ENCODE data around the gene GPR108. TPM values are rescaled to one million over a fixed set of nuclear protein-coding genes. Genes with fewer than 3 reads are reported as not detected.

The GPR108 gene
- polyA plus RNA-seq, 1 donor, result 56.4 TPM

DNA sequence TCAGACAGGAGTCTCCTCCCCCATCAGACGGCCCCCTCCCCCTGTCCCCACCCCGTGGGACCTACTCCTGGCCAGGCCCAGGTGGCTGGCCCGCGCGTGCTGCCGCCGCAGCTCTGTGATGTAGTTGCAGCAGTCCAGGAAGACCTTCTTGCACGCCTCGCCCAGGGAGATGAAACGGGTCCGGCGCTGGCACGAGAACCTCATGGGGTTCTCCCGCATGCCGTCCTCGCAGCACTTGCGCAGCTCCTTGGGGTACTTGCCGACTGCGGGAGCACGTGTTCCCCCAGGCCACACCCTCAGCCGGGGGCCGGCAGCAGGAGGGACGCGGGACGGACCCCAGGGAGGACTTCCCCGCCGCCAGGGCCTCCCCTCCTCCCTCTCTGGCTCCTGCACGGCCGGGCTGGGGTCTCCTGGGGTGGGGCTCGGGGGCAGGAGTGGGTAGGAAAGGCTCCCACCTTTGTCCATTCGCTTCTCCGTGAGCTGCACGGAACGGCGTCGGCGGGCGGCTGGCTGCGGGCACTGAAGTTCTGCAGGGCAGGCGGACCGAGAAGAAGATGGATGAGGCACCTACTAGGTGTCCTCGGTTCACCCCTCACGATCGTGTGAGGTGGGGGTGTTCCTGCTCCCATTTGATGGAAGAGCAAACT, 30.2 kb downstream of the GPR108 start:
- Histone ChIP-seq H3K9me3 (ENCODE audit: control insufficient read depth, low read depth, low read length) (no peaks in the 10 kb centered on the region), H3K27ac (ENCODE audit: low read length) (no peak overlapping the region), H3K4me3 (ENCODE audit: low read length) (no peak overlapping the region), H3K36me3 (ENCODE audit: control insufficient read depth, insufficient read depth, low read length) (no peaks in the 10 kb centered on the region), H3K4me1 (ENCODE audit: control insufficient read depth, insufficient read depth, low read length) (no peaks in the 10 kb centered on the region), H3K27me3 (ENCODE audit: control insufficient read depth, insufficient read depth, low read length) (peaks cover 25% of the 10 kb centered on the region)
- DNase-seq, result no peak
- WGBS (ENCODE audit: insufficient coverage, low lambda C conversion rate), result no CpG with 5 or more reads among the region's 44 CpGs

- no peaks in the 10 kb centered on the region for H3K9me3 ChIP-seq (ENCODE audit: control insufficient read depth, low read depth, low read length)
- no peak for DNase-seq
- no peak overlapping the region for H3K27ac ChIP-seq (ENCODE audit: low read length)
- no peaks in the 10 kb centered on the region for H3K36me3 ChIP-seq (ENCODE audit: control insufficient read depth, insufficient read depth, low read length)
- WGBS (ENCODE audit: insufficient coverage, low lambda C conversion rate), result no CpG with 5 or more reads among the region's 3 CpGs
- H3K4me1 ChIP-seq (ENCODE audit: control insufficient read depth, insufficient read depth, low read length), result no peaks in the 10 kb centered on the region
- H3K27me3 ChIP-seq (ENCODE audit: control insufficient read depth, insufficient read depth, low read length), result peaks cover 23% of the 10 kb centered on the region
- no peak overlapping the region for H3K4me3 ChIP-seq (ENCODE audit: low read length)
These were observed 30.8 kb downstream of the GPR108 start for GRCh38 chr19:6706633-6706958.

DNA sequence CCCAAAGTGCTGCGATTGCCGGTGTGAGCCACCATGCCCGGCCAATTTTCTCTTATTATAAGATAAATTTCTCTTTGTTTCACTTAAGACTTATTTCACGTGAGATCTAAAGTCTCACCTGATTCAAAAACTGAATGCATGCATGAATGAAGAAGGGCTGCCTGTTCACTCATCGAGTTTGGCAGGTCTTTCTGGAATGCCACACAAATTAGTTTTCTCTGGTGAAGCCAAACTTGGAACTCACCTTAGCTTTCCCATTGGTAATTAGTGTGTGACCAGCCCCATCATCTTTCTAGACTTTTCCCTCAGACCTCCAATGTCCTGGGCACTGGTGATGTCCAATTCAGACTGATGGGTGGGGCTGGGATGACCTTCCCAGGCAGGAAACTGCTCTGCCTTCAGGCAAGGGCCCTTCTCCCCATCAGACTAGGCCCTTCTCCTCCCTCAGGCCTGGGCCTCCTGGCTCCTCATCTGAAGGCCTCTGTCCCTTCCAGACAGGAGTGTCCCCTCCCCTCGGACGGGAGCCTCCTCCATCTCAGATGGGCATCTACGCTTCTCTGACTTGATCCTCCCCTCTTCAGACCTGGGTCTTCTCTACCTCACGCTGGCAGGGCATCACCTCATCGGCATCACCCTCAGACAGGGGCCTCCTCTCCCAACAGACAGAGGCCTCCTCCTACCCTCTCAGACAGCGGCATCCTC, 31.3 kb downstream of the GPR108 start:
- 0% methylated on average over 1 of the region's 11 CpGs for WGBS (ENCODE audit: insufficient coverage, low lambda C conversion rate)
- H3K4me1 ChIP-seq (ENCODE audit: control insufficient read depth, insufficient read depth, low read length), result no peaks in the 10 kb centered on the region
- no peaks in the 10 kb centered on the region for H3K36me3 ChIP-seq (ENCODE audit: control insufficient read depth, insufficient read depth, low read length)
- DNase-seq, result no peak
- no peak overlapping the region for H3K4me3 ChIP-seq (ENCODE audit: low read length)
- no peaks in the 10 kb centered on the region for H3K9me3 ChIP-seq (ENCODE audit: control insufficient read depth, low read depth, low read length)
- peaks cover 18% of the 10 kb centered on the region for H3K27me3 ChIP-seq (ENCODE audit: control insufficient read depth, insufficient read depth, low read length)
- H3K27ac ChIP-seq (ENCODE audit: low read length), result no peak overlapping the region

GRCh38 chr19:6700586-6701316, 36.6 kb downstream of the GPR108 start:
- no peak for DNase-seq
- H3K36me3 ChIP-seq (ENCODE audit: control insufficient read depth, insufficient read depth, low read length), result no peaks in the 10 kb centered on the region
- H3K27ac ChIP-seq (ENCODE audit: low read length), result no peak overlapping the region
- no peaks in the 10 kb centered on the region for H3K27me3 ChIP-seq (ENCODE audit: control insufficient read depth, insufficient read depth, low read length)
- no peaks in the 10 kb centered on the region for H3K4me1 ChIP-seq (ENCODE audit: control insufficient read depth, insufficient read depth, low read length)
- no peaks in the 10 kb centered on the region for H3K9me3 ChIP-seq (ENCODE audit: control insufficient read depth, low read depth, low read length)
- WGBS (ENCODE audit: insufficient coverage, low lambda C conversion rate), result 80% methylated on average over 1 of the region's 8 CpGs
- no peak overlapping the region for H3K4me3 ChIP-seq (ENCODE audit: low read length)

DNA sequence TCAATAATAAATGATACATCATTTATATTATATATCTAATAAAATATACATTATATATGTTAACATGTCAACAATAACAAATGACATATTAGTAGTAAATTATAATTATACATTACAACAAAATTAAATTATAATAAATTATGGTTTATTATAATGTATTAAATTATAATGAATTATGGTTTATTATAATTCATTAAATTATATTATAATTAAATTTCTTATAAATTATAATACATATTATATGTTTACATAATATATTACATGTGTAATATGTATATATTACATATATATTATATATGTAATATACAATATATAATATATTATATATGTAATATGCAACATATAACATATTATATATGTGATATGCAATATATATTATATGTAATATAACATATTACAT, 37.4 kb downstream of the GPR108 start:
- no peaks in the 10 kb centered on the region for H3K9me3 ChIP-seq (ENCODE audit: control insufficient read depth, low read depth, low read length)
- no peak overlapping the region for H3K4me3 ChIP-seq (ENCODE audit: low read length)
- H3K27ac ChIP-seq (ENCODE audit: low read length), result no peak overlapping the region
- no peaks in the 10 kb centered on the region for H3K4me1 ChIP-seq (ENCODE audit: control insufficient read depth, insufficient read depth, low read length)
- no peaks in the 10 kb centered on the region for H3K27me3 ChIP-seq (ENCODE audit: control insufficient read depth, insufficient read depth, low read length)
- H3K36me3 ChIP-seq (ENCODE audit: control insufficient read depth, insufficient read depth, low read length), result no peaks in the 10 kb centered on the region
- DNase-seq, result no peak

DNA sequence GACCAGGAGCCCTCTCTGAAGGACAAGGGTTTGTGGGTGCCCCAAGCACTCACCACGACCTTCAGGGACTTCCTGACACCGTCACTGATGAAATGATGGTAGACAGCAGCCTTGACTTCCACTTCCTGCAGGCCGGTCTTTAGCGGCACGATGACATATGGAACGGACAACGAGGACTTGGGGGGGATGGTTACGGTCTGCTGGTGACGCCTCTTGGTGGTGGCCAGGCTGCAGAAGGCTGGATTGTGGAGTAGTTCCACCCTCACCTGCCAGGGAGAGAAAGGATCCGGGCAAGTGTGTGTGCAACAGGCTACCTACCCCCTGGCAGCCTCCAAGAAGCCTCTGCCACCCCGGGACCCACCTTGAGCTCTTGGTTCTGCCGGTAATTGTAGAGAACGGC, 40.1 kb downstream of the GPR108 start:
- Histone ChIP-seq H3K4me3 (ENCODE audit: low read length) (no peak overlapping the region), H3K9me3 (ENCODE audit: control insufficient read depth, low read depth, low read length) (no peaks in the 10 kb centered on the region), H3K27me3 (ENCODE audit: control insufficient read depth, insufficient read depth, low read length) (no peaks in the 10 kb centered on the region), H3K4me1 (ENCODE audit: control insufficient read depth, insufficient read depth, low read length) (no peaks in the 10 kb centered on the region), H3K27ac (ENCODE audit: low read length) (no peak overlapping the region), H3K36me3 (ENCODE audit: control insufficient read depth, insufficient read depth, low read length) (no peaks in the 10 kb centered on the region)
- WGBS (ENCODE audit: insufficient coverage, low lambda C conversion rate), result no CpG with 5 or more reads among the region's 13 CpGs
- no peak for DNase-seq

DNA sequence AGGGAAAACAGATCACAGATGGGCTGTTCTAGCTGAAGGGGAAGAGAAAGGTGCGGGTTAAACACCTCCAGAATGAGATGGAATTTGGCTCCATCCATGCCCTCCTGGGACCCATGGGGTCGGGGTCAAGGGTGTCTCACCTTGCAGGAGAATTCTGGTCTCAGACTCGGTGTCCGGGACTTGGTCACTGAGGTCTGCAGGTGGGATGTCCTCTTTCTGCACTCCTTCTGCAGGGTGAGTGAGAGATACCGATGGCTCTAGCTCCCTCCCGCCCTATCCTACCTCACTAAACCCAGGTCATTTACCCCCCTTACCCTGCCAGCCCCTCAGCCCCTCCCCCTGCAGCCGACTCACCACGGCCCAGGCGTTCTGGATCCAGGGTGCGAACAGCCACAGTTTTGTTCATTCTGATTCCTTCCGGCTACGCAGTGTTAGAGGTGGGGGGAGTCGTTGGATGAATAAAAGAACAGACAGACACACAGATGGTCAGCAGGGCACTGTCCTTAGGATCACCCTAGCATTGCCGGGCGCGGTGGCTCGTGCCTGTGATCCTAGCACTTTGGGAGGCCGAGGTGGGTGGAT, 41.0 kb downstream of the GPR108 start:
- no peak for DNase-seq
- Histone ChIP-seq H3K36me3 (ENCODE audit: control insufficient read depth, insufficient read depth, low read length) (no peaks in the 10 kb centered on the region), H3K27ac (ENCODE audit: low read length) (no peak overlapping the region), H3K4me1 (ENCODE audit: control insufficient read depth, insufficient read depth, low read length) (no peaks in the 10 kb centered on the region), H3K9me3 (ENCODE audit: control insufficient read depth, low read depth, low read length) (no peaks in the 10 kb centered on the region), H3K27me3 (ENCODE audit: control insufficient read depth, insufficient read depth, low read length) (no peaks in the 10 kb centered on the region), H3K4me3 (ENCODE audit: low read length) (no peak overlapping the region)
- WGBS (ENCODE audit: insufficient coverage, low lambda C conversion rate), result no CpG with 5 or more reads among the region's 18 CpGs

DNA sequence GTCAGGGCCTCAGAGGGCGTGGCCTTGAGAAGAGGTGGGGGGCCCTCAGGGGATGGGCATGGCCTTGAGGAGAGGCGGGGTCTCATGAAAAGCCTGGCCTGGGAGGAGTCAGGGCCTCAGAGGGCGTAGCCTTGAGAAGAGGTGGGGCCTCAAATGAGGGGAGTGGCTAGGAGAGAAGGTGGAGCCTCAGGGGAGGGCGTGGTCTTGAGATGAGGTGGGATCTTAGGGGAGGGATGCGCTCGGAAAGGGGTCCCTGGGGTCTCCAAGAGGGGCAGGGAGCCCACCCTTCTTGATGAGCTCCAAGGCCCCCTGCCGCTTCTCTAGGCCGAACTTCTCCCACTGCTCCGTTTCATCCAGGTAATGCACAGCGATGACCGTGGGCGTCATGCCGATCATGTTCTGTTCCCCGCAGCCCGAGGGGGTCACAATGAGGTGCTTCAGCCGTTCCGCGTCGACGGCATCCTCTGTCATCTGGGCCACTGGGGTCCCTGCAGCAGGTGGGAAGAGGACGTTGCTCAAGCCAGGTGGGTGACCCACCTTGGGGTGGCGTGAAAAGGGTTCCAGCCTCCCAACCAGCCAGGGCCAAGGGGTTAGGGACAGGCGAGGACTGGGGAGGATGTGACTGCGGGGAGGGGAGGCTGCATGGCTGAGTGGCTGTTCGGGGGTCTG, 43.1 kb downstream of the GPR108 start:
- H3K27me3 ChIP-seq (ENCODE audit: control insufficient read depth, insufficient read depth, low read length), result no peaks in the 10 kb centered on the region
- H3K27ac ChIP-seq (ENCODE audit: low read length), result no peak overlapping the region
- no CpG with 5 or more reads among the region's 25 CpGs for WGBS (ENCODE audit: insufficient coverage, low lambda C conversion rate)
- no peaks in the 10 kb centered on the region for H3K4me1 ChIP-seq (ENCODE audit: control insufficient read depth, insufficient read depth, low read length)
- H3K4me3 ChIP-seq (ENCODE audit: low read length), result no peak overlapping the region
- no peak for DNase-seq
- H3K36me3 ChIP-seq (ENCODE audit: control insufficient read depth, insufficient read depth, low read length), result no peaks in the 10 kb centered on the region
- no peaks in the 10 kb centered on the region for H3K9me3 ChIP-seq (ENCODE audit: control insufficient read depth, low read depth, low read length)

DNA sequence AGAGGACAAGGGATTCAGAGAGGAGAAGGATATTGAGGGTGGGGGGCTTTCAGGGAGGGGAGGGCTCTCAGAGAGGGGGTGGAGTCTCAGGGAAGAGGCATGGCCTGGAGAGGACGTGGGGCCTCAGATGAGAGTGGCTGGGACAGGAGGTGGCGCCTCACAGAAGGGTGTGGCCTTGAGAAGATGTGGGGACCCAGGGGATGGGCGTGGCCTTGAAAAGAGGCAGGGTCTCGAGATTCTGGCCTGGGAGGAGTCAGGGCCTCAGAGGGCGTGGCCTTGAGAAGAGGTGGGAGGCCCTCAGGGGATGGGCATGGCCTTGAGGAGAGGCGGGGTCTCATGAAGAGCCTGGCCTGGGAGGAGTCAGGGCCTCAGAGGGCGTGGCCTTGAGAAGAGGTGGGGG, 43.7 kb downstream of the GPR108 start:
- Histone ChIP-seq H3K9me3 (ENCODE audit: control insufficient read depth, low read depth, low read length) (no peaks in the 10 kb centered on the region), H3K4me3 (ENCODE audit: low read length) (no peak overlapping the region), H3K36me3 (ENCODE audit: control insufficient read depth, insufficient read depth, low read length) (no peaks in the 10 kb centered on the region), H3K27ac (ENCODE audit: low read length) (no peak overlapping the region), H3K27me3 (ENCODE audit: control insufficient read depth, insufficient read depth, low read length) (no peaks in the 10 kb centered on the region), H3K4me1 (ENCODE audit: control insufficient read depth, insufficient read depth, low read length) (no peaks in the 10 kb centered on the region)
- no CpG with 5 or more reads among the region's 7 CpGs for WGBS (ENCODE audit: insufficient coverage, low lambda C conversion rate)
- DNase-seq, result no peak

- no peaks in the 10 kb centered on the region for H3K9me3 ChIP-seq (ENCODE audit: control insufficient read depth, low read depth, low read length)
- WGBS (ENCODE audit: insufficient coverage, low lambda C conversion rate), result no CpG with 5 or more reads among the region's 13 CpGs
- H3K36me3 ChIP-seq (ENCODE audit: control insufficient read depth, insufficient read depth, low read length), result no peaks in the 10 kb centered on the region
- H3K27ac ChIP-seq (ENCODE audit: low read length), result no peak overlapping the region
- H3K4me1 ChIP-seq (ENCODE audit: control insufficient read depth, insufficient read depth, low read length), result no peaks in the 10 kb centered on the region
- no peaks in the 10 kb centered on the region for H3K27me3 ChIP-seq (ENCODE audit: control insufficient read depth, insufficient read depth, low read length)
- no peak overlapping the region for H3K4me3 ChIP-seq (ENCODE audit: low read length)
- no peak for DNase-seq
These were observed 44.3 kb downstream of the GPR108 start for GRCh38 chr19:6693056-6693471.

Data from large intestine (tissue), 3 donors.